HG03060 (cell line): ENCODE data around the gene WFDC13.
"Not testable (repeated sequence)": the region's sequence is repeated elsewhere in the genome, so short reads cannot be mapped to it uniquely, and the experiment has no call there.

Source experiments
- ATAC-seq: cut with Tn5 transposase; IDR thresholded peaks from one replicate; pipeline ENCODE4 v1.9.1; 2021; ENCODE audit warnings: low read depth, moderate number of reproducible peaks; ENCODE audit not compliant: unreplicated experiment

WFDC13 gene

GRCh38 chr20:45701873-45702272 lies at the start of gene WFDC13:
Gene WFDC13 (plus strand): TSS chr20:45702038. CDS start chr20:45702124, 86 bp downstream.
- no peak for ATAC-seq

- not testable (repeated sequence) for ATAC-seq
Measured at GRCh38 chr20:45657038-45657437, 44.8 kb upstream of the WFDC13 start.

DNA sequence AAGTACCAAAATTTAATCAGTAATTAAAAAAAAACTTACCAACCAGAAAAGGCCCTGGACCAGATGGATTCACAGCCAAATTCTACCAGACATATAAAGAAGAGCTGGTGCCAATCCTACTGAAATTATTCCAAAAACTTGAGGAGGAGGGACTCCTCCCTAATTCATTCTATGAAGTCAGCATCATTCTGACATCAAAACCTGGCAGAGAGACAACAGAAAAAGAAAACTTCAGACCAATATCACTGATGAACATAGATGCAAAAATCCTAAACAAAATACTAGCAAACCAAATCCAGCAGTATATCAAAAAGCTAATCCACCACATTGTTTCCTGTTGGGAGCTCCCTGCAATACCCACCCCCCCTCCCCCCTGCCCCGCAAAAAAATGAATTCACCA lies 31.7 kb upstream of the WFDC13 start, which contains the start of gene WFDC11:
TSS of gene WFDC11 (minus strand) at position 101 of the 400 bp plus-strand sequence. CDS start 19,639 bp downstream, outside the sequence.
- no peak for ATAC-seq

DNA sequence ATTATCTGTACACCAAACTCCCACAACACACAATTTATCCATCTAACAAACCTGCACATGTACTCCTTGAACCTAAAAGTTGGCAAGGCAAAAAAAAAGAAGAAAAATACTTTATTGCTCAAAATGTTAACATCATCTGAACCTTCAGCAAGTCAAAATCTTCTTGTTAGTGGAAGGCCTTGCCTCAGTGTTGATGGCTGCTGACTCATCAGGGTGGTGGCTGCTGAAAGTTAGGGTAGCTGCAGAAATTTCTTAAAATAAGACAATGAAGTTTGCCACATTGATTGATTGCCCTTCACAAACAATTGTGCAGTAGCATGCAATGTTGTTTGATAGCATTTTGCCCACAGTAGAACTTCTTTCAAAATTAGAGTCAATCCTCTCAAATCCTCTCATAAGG lies 29.1 kb upstream of the WFDC13 start:
- ATAC-seq = no peak

GRCh38 chr20:45679650-45680049 lies 22.2 kb upstream of the WFDC13 start:
- ATAC-seq = no peak

DNA sequence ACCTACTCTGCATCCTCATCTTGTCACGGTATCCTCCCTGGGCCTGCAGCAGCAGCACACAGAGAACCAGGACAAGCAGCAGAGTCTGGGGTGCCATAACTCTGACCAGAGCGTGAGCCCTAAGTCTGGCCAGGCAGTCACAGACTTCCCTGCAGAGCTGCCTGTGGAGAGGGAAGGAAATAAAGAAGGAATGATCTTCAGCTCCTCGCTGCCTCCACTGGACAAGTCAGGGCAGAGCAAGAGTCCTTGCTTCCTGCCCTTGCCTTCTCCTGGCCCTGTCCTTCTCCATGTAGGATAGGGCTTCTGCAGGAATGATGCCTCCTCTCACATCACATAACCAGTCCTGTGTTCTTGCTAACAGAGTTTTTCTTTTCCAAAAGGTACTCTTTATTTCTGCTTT lies 15.9 kb upstream of the WFDC13 start:
- no peak for ATAC-seq

- not testable (repeated sequence) for ATAC-seq
Measured at GRCh38 chr20:45693346-45693745, 8.5 kb upstream of the WFDC13 start.

DNA sequence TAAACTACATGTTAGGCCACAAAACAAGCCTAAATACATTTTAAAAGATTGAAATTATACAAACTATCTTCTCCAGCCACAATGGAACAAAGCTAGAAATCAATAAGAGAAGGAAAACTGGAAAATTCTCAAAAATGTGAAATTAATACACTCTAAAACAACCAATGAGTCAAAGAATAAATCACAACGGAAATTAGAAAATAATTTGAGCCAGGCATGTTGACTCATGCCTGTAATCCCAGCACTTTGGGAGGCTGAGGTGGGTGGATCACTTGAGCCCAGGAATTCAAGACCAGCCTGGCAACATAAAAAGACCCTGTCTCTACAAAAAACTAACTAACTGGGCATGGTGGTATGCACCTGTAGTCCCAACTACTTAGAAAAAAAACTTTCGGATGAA lies 6.3 kb upstream of the WFDC13 start:
- ATAC-seq = no peak

GRCh38 chr20:45701104-45701503 lies 734 bp upstream of the WFDC13 start:
- ATAC-seq = no peak

DNA sequence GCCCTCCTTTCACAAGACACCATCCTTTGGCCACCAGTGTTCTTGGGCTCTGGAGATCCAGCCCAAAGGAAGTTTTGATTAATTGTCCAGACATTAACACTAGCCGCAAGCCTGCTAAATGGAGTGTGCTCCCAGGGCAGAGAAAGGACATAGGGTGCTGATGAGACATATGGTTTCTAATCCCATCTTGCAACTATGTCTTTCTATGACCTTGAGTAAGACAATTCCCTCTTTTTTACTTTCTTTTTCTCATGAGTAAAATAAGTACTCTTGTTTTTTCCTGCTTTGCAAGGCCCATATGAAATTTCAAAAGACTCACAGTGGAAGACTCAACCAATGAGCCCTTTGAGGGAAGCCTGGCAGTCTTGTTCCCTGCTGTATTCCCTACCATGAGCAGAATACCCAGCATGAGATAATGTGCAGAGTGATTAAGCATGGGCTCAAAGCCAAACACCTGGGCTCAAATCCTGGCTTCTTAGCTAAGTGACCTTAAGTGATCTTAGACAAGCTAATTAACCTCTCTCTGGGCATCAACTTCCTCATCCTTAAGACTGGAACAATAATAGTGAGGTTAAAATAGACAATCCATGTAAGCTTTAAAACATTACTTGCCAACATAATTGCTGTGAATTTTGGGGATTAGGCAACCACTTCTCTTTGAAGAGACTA lies 3.3 kb downstream of the WFDC13 start, which contains the start of gene WFDC10B:
TSS of gene WFDC10B (minus strand) at position 51 of the 669 bp plus-strand sequence. CDS start 19,027 bp downstream, outside the sequence.
- ATAC-seq = no peak

DNA sequence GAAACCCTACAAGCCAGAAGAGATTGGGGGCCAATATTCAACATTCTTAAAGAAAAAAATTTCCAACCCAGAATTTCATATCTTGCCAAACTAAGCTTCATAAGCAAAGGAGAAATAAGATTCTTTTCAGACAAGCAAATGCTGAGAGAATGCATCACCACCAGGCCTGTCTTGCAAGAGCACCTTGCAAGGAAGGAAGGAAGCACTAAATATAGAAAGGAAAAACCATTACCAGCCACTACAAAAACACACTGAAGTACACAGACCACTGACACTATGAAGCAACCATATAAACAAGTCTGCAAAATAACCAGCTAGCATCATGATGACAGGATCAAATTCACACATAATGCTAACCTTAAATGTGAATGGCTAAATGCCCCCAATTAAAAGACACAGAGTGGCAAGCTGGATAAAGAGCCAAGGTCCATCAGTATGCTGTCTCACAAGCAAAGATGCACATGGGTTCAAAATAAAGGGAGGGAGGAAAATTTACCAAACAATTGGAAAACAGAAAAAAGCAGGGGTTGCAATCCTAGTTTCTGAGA lies 14.4 kb downstream of the WFDC13 start:
- not testable (repeated sequence) for ATAC-seq

GRCh38 chr20:45722047-45722446 lies 20.2 kb downstream of the WFDC13 start, which contains the start of gene SPINT4:
Gene SPINT4 (plus strand): TSS chr20:45722347. CDS start chr20:45722368, 21 bp downstream.
- no peak for ATAC-seq

- no peak for ATAC-seq
Measured at GRCh38 chr20:45725134-45725533, 23.3 kb downstream of the WFDC13 start.

DNA sequence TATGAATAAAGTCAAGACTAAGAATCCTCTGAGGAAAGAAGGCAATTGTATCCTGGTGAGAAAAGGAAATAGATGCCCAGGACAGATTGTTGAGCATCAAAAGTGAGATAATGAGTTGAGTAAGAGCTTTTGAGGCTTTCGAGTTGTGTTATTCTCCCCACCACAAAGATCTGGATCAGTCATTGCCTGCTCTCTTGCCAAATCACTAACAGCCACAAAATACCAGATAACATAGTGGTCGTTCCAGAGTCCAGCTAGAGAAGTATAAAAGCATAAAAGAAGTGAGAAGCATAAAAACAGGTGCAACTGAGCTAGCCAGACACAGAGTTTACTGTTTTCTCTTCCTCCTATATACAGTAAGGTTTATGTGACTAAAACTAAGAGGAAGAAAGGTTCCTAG lies 25.2 kb downstream of the WFDC13 start:
- ATAC-seq = no peak

- no peak for ATAC-seq
Measured at GRCh38 chr20:45732199-45732598, 30.4 kb downstream of the WFDC13 start.

DNA sequence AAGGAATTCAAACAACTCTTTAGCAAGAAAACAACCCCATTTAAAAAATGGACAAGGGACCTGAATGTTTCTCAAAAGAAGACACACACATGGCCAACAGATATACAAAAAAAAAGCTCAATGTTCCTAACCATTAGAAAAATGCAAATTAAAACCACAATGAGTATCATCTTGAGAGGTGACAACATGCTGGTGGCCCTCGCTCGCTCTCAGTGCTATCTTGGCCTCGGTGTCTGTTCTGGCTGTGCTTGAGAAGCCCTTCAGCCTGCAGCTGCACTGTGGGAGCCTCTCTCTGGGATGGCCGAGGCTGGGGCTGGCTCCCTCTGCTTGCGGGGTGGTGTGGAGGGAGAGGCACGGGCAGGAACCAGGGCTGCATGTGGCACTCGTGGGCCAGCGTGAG lies 33.7 kb downstream of the WFDC13 start:
- ATAC-seq = no peak

GRCh38 chr20:45735988-45736387 lies 34.1 kb downstream of the WFDC13 start:
- ATAC-seq = no peak

DNA sequence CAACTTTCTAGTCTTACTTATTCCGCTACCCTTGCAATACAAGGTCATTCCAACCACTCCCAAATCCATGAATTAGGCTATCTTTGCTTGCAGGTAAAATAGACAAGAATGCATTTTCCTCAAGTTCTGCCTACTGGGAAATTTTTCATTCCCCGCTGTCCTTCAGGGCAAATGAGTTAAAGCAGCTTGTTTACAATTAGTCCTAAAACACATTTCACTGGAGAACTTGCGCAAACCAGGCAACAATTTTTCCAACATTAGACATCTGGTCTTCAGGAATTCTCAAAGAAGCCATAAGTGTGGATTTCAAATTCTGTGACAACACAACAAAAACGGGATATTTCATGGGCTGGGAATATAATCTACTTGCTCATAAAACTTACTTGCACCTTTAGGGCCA lies 40.8 kb downstream of the WFDC13 start:
- no peak for ATAC-seq

DNA sequence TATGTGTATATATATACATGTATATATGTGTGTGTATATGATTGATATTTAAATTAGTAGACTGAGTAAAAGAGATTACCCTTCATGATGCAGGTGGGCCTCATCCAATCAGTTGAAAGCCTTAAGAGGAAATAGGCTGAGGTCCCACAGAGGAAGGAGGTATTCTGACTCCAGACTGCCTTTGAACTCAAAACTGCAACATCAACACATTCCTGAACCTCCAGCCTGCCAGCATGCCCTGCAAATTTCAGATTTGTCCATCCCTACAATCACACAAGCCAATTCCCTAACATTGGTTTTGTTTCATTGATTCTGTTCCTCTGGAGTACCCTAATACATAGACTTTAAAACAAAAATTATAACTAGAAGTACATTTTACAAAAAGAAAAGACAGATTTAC lies 43.2 kb downstream of the WFDC13 start:
- no peak for ATAC-seq

GRCh38 chr20:45751721-45752120 lies 49.9 kb downstream of the WFDC13 start:
- ATAC-seq = no peak

- ATAC-seq = no peak
Measured at GRCh38 chr20:45752746-45753145, 50.9 kb downstream of the WFDC13 start.

- ATAC-seq = no peak
Measured at GRCh38 chr20:45758096-45758495, 56.3 kb downstream of the WFDC13 start.
